C1 segment of cervical spinal cord (tissue), 14 donors: ENCODE data around the gene PSMF1.
A peak's percentile ranks its signal among the peaks of the same experiment; 100 is the strongest.

ENCODE experiments used
- DNase-seq, 14 donors: peaks; one replicate each; lab custom pipeline; 2025; lab: John Stamatoyannopoulos, UW

Gene PSMF1

GRCh38 chr20:1190847-1191246 lies 72.4 kb downstream of the PSMF1 start:
- DNase-seq: no peak

GRCh38 chr20:1191299-1191698 lies 72.9 kb downstream of the PSMF1 start:
- no peak for DNase-seq

DNA sequence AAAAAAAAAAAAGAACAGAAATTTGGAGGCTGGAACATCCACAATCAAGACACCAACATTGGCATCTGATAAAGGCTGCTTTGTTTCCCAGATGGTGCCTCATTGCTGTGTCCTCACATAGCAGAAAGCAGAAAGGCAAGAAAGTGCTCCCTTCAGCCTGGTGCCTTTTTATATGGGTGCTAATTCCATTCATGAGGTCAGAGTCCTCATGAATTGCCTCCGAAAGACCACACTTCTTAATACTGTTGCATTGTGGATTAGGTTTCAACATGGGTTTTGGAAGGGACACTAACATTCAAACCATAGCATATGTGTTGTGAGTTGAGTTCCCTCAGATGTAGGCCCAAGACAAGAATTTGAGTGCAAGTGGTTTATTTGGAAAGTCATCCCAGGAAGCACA lies 76.8 kb downstream of the PSMF1 start:
- no peak for DNase-seq

- DNase-seq: no peak
These were observed 78.2 kb downstream of the PSMF1 start for GRCh38 chr20:1196634-1197033.

GRCh38 chr20:1197801-1198200 lies 79.4 kb downstream of the PSMF1 start:
- no peak for DNase-seq

GRCh38 chr20:1198751-1199150 lies 80.3 kb downstream of the PSMF1 start:
- no peak for DNase-seq

DNA sequence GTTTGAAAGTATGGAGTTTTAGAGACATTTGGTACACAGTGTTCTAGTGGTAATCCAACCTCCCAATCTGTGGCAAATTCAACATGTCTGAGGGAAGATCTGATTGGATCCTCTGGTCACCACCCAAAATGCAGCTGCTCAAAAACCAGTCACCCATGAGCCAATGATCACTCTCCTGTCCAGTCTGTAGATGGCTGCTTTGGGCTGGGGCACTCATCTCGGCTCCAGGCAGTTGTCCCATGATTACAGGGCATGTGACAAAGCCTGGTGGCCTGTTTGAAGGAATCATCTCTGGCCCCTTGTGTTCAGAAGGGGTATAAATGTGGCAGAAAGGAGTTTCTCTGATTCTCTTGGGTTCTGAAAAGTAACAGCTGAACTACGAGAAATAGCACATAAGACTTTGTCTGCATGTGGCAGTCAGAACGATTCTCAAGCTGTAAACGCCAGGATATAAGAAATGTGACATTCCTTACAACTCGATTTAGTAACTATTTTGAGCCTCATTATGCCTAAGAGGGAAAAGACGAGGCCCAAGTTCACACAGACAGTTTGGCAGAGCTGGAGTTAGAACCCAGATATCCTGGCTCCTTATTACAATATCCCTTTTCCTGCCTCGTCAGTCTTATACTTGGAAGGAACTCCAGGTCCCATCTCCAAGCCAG lies 80.9 kb downstream of the PSMF1 start:
- DNase-seq: no peak

GRCh38 chr20:1199964-1200363 lies 81.6 kb downstream of the PSMF1 start:
- DNase-seq: no peak

DNA sequence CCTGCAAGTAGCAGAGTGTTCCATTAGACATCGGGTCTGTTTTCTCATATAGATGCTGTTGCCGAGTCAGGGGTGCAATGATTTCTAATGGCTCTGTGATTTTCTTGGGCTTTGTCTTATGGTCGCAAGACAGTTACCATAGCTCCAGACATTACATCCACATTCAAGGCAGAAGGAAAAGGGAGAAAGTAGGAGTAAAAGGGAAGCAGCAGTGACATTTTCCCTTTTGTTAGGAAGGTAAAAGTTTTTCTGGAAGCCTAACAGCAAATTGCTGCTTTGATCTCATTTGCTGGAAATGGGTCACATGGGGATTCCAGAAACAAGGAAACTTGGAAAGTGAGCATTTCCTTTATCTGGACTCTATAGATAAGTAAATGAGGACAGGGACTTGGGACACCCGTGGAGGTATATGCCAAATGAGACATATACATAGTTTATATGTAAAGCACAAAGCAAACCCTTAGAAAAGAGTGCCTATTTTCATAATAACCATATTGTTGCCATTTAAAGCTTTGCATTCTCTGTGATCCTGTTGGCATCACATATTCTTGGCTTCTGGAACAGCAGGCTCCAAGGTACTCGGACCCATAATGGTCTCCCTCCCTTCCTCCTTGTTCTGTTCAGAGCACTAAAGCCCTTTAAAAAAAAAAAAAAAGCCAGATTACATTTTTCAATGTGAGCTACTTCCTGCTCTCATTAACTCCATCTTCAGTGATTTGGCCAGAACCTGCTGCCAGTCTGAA lies 84.5 kb downstream of the PSMF1 start, which contains the start of gene C20orf202:
Gene C20orf202, plus strand, starts transcription at position 693 of the 743 bp plus-strand sequence. CDS start 132 bp downstream, outside the sequence.
- no peak for DNase-seq

- no peak for DNase-seq
These were observed 85.2 kb downstream of the PSMF1 start for GRCh38 chr20:1203630-1204029.

- DNase-seq: no peak
These were observed 85.7 kb downstream of the PSMF1 start for GRCh38 chr20:1204113-1204512.

- DNase-seq: no peak
These were observed 86.2 kb downstream of the PSMF1 start for GRCh38 chr20:1204576-1204975.

GRCh38 chr20:1205802-1206201 lies 87.4 kb downstream of the PSMF1 start:
- no peak for DNase-seq

- no peak for DNase-seq
These were observed 88.2 kb downstream of the PSMF1 start for GRCh38 chr20:1206366-1207148.

- no peak for DNase-seq
These were observed 89.0 kb downstream of the PSMF1 start for GRCh38 chr20:1207293-1207878.

GRCh38 chr20:1209447-1210387 lies 91.3 kb downstream of the PSMF1 start:
- no peak for DNase-seq

DNA sequence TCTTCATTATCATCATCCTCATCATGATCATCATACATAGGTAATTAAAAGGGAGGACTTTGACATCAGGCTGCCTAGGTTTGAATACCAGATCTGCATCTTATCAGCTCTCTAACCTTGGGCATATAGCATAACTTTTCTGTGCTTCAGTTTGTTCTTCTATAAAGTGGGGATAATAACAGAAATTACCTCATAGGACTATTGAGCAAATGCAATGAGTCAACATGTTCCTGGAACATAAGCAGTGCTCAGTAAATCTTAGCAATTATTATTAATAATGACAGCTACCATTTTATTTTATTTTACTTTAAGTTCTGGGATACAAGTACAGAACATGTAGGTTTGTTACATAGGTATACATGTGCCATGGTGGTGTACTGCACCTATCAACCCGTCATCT lies 92.1 kb downstream of the PSMF1 start:
- no peak for DNase-seq

DNA sequence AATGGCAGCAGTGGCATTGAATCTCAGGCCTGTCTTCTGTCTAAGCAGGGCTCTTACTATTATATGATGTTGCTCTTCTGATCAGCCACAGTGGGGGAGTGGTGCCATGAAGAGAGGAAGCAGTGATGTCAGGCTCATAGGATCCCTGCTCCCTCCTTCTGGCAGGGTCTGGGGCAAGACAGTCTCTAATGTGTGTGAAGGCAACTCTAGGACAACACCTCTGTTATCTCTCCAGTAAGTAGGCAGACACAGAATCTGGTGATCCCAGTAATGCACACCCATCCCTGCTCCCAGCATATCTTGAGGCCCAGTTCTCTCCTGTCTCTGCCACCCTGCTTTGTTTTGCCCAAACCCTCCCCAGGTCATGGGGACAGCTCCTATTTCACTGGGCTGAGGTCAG lies 93.6 kb downstream of the PSMF1 start:
- DNase-seq: no peak

- peak in 10 of 14 donors; percentile 7 to 34 (median 22) for DNase-seq
These were observed 94.4 kb downstream of the PSMF1 start for GRCh38 chr20:1212607-1213396.

DNA sequence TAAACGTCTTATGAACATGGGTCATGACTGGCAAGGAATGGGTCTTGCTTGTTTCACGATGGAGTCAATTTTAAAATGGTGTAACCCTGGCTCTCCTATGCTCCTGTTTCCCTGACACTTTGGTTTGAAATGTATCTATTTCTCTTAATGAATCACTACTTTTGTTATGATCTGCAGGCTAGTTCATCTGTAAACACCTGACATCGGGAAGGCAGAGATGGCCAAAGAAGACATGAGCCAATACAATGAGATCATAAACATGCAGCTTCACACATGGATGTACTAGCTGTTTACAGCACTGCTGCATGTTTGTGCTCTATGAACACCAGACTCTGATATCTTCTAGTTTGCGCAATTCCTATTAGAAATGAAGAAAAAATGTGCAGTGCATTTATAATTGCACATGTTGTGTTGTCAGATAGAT lies 96.4 kb downstream of the PSMF1 start:
- no peak for DNase-seq
